ENCODE data around the gene APOL6.

The APOL6 gene

DNA sequence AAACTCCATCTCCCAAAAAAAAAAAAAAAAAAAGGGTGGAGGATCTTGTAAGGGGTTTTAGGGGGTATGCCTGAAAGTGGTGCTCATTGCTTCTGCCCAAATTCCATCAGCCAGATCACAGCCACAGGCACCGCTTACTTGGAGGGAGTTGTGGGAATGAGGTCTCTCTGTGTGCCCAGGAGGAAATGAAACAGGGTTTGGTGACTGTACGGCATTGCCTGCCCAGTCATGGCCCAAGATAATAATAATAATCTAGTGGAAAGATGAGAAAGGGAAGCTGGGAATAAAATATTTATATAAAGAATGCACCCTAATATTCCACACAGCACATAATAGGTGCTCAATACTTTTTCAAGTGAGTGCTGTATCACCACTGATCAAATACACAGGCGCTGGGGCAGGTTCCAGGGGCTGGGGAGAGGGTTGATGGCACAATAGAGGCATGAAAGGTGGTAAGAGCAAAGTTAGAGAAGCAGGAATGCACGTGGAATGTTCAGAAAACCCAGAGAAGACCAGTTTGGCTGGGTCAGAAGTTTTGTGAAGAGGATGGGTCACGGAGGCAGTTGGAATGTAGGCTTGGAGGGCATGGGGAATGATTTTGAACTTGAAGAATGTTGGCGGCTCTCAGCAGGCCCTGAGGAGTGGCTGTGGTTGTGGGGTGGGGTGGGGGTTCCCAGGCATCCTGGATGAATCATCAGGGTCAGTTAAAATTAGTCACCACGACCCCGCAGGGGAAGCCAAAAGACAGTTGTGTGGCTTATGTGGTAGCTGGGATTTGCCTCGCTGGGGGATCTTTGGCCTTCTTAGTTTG, 18.6 kb upstream of the APOL6 start:
- Histone ChIP-seq H3K9ac (ENCODE audit: low read length) (no peak overlapping the region), H3K9me3 (ENCODE audit: control insufficient read depth, insufficient read depth, low read depth, low read length) (no peaks in the 10 kb centered on the region), H3K4me3 (ENCODE audit: low read depth, low read length) (no peak overlapping the region), H3K27me3 (ENCODE audit: control insufficient read depth, insufficient read depth, low read length) (no peaks in the 10 kb centered on the region), H3K27ac (ENCODE audit: low read depth, low read length) (no peak overlapping the region), H3K4me1 (ENCODE audit: control insufficient read depth, insufficient read depth, low read length) (0 out of 2 replicates have a peak, but pooled peaks cover 3% of the 10 kb centered on the region), H3K36me3 (ENCODE audit: control insufficient read depth, insufficient read depth, low read length) (no peaks in the 10 kb centered on the region)

DNA sequence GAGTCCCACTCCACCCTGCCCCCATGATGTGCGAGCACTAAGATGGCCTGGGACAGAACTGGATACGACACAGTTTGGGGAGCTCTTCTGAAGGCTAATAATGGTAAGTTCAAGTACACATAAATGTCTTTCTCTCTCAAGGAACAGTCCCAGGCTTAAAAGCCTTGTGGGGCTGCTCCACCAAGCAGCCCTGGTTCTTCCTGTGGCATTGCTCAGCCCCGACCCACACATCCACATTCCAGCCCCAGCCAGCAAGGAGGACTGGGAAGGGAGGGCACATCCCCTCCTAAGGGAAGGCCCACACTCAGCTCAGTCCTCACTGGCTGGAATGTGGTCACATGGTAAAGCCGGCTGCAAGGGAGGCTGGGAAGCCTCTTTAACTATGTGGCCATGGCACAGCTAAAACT, 17.9 kb upstream of the APOL6 start:
- no peaks in the 10 kb centered on the region for H3K36me3 ChIP-seq (ENCODE audit: control insufficient read depth, insufficient read depth, low read length)
- no peaks in the 10 kb centered on the region for H3K9me3 ChIP-seq (ENCODE audit: control insufficient read depth, insufficient read depth, low read depth, low read length)
- no peaks in the 10 kb centered on the region for H3K27me3 ChIP-seq (ENCODE audit: control insufficient read depth, insufficient read depth, low read length)
- H3K9ac ChIP-seq (ENCODE audit: low read length): no peak overlapping the region
- no peak overlapping the region for H3K4me3 ChIP-seq (ENCODE audit: low read depth, low read length)
- H3K4me1 ChIP-seq (ENCODE audit: control insufficient read depth, insufficient read depth, low read length): 0 out of 2 replicates have a peak, but pooled peaks cover 3% of the 10 kb centered on the region
- H3K27ac ChIP-seq (ENCODE audit: low read depth, low read length): no peak overlapping the region

DNA sequence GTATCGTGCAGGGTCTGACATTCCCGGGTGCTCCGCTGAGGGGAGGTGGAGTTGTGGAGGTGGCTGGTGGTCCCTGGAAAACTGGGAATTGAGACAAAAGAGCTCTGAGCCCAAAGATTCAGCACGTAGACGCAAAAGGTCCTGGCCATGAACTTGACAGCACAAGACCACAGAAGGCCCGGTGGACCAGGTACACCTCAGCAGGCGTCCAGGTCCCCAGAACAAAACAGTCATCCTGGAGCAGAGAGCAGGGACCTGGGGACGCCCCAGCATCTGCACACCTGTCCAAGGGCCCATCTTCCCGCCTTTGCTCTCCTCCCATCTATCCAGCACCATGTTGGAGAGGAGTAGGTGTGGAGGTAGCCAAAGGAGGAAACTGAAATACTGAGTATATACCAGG, 17.4 kb upstream of the APOL6 start:
- Histone ChIP-seq H3K4me3 (ENCODE audit: low read depth, low read length) (no peak overlapping the region), H3K36me3 (ENCODE audit: control insufficient read depth, insufficient read depth, low read length) (no peaks in the 10 kb centered on the region), H3K9ac (ENCODE audit: low read length) (no peak overlapping the region), H3K27me3 (ENCODE audit: control insufficient read depth, insufficient read depth, low read length) (no peaks in the 10 kb centered on the region), H3K4me1 (ENCODE audit: control insufficient read depth, insufficient read depth, low read length) (0 out of 2 replicates have a peak, but pooled peaks cover 3% of the 10 kb centered on the region), H3K27ac (ENCODE audit: low read depth, low read length) (no peak overlapping the region), H3K9me3 (ENCODE audit: control insufficient read depth, insufficient read depth, low read depth, low read length) (no peaks in the 10 kb centered on the region)

DNA sequence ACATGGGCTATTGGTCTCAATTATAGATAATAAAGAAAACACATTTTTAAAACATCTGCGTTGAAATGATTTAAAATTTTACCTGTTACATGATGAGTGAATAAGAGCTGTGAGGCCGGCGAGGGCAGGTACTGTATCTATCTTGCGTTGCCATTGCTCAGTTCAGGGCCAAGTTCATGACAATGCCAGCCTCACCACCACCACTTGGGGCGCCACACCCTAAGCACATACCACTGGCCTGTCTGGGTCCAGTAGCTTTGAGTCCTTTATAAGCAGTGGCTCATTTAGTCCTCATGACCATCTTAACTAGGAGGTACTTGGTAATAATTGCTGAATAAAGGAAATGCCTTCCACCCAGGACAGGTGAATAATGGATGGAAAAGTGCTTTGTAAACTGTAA, 16.6 kb upstream of the APOL6 start:
- no peak overlapping the region for H3K27ac ChIP-seq (ENCODE audit: low read depth, low read length)
- H3K4me1 ChIP-seq (ENCODE audit: control insufficient read depth, insufficient read depth, low read length): 0 out of 2 replicates have a peak, but pooled peaks cover 3% of the 10 kb centered on the region
- no peaks in the 10 kb centered on the region for H3K9me3 ChIP-seq (ENCODE audit: control insufficient read depth, insufficient read depth, low read depth, low read length)
- H3K27me3 ChIP-seq (ENCODE audit: control insufficient read depth, insufficient read depth, low read length): no peaks in the 10 kb centered on the region
- H3K4me3 ChIP-seq (ENCODE audit: low read depth, low read length): no peak overlapping the region
- H3K9ac ChIP-seq (ENCODE audit: low read length): no peak overlapping the region
- H3K36me3 ChIP-seq (ENCODE audit: control insufficient read depth, insufficient read depth, low read length): no peaks in the 10 kb centered on the region

DNA sequence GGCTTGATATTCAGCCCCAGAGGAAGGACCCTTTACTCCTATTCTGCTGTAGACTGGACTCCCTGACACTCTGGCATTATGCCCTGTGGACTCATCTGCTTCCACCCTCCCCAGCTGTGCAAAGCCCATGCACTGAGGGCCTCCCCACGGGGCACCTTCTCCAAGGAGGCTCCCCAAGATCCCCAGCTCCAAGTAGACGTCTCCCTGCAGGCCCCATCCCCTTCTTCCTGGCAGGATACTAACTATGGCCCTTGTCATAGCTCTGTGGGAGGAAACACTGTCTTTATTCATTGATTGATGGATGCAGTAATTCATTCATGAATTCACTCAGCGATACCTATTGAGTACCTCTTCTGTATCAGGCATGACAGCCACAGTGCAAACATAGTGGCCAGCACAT, 15.3 kb upstream of the APOL6 start:
- Histone ChIP-seq H3K9me3 (ENCODE audit: control insufficient read depth, insufficient read depth, low read depth, low read length) (no peaks in the 10 kb centered on the region), H3K9ac (ENCODE audit: low read length) (no peak overlapping the region), H3K4me3 (ENCODE audit: low read depth, low read length) (no peak overlapping the region), H3K27me3 (ENCODE audit: control insufficient read depth, insufficient read depth, low read length) (no peaks in the 10 kb centered on the region), H3K27ac (ENCODE audit: low read depth, low read length) (no peak overlapping the region), H3K36me3 (ENCODE audit: control insufficient read depth, insufficient read depth, low read length) (no peaks in the 10 kb centered on the region), H3K4me1 (ENCODE audit: control insufficient read depth, insufficient read depth, low read length) (0 out of 2 replicates have a peak, but pooled peaks cover 3% of the 10 kb centered on the region)

DNA sequence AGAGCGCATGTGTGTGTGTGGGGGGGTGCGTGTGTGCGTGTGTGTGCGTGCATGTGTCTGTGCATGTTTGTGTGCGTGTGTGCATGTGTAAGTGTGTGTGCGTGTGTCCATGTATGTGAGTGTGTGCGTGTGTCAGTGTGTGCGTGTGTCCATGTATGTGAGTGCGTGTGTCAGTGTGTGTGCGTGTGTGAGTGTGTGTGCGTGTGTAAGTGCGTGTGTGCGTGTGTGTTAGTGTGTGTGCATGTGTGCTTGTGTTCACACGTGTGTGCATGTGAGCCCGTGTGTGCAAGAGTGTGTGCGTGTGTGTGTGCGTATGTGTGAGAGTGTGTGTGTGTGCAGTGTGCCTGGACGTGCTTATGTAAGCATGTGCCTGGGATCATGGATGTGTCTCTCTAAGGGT, 14.7 kb upstream of the APOL6 start:
- Histone ChIP-seq H3K9ac (ENCODE audit: low read length) (no peak overlapping the region), H3K4me1 (ENCODE audit: control insufficient read depth, insufficient read depth, low read length) (0 out of 2 replicates have a peak, but pooled peaks cover 3% of the 10 kb centered on the region), H3K27ac (ENCODE audit: low read depth, low read length) (no peak overlapping the region)

DNA sequence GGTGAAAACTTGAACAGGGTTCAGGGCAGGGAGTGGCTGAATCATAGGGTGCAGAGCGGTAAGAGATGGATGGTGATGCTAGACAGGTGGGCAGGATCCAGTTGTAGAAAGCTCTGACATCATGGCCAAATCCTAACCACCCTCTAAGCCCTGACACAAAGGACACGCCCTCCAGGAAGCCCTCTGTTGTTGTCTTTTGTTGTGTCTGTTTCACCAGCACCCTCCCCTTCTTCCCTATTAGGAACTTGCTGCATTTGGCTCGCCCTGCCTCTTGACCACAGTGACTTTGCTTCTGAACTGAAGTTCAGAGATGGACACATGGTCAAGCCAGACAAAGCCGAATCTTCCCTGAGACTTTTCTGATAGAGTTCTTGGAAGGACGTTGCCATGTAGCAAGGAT, 14.2 kb upstream of the APOL6 start:
- H3K4me1 ChIP-seq (ENCODE audit: control insufficient read depth, insufficient read depth, low read length): 0 out of 2 replicates have a peak, but pooled peaks cover 3% of the 10 kb centered on the region
- H3K9ac ChIP-seq (ENCODE audit: low read length): no peak overlapping the region
- no peaks in the 10 kb centered on the region for H3K36me3 ChIP-seq (ENCODE audit: control insufficient read depth, insufficient read depth, low read length)
- no peak overlapping the region for H3K4me3 ChIP-seq (ENCODE audit: low read depth, low read length)
- H3K9me3 ChIP-seq (ENCODE audit: control insufficient read depth, insufficient read depth, low read depth, low read length): no peaks in the 10 kb centered on the region
- H3K27me3 ChIP-seq (ENCODE audit: control insufficient read depth, insufficient read depth, low read length): no peaks in the 10 kb centered on the region
- no peak overlapping the region for H3K27ac ChIP-seq (ENCODE audit: low read depth, low read length)

More for the DNA sequence above, 14.7 kb upstream of the APOL6 start:
- Histone ChIP-seq H3K9me3 (ENCODE audit: control insufficient read depth, insufficient read depth, low read depth, low read length) (no peaks in the 10 kb centered on the region), H3K4me3 (ENCODE audit: low read depth, low read length) (no peak overlapping the region), H3K36me3 (ENCODE audit: control insufficient read depth, insufficient read depth, low read length) (no peaks in the 10 kb centered on the region), H3K27me3 (ENCODE audit: control insufficient read depth, insufficient read depth, low read length) (no peaks in the 10 kb centered on the region)

DNA sequence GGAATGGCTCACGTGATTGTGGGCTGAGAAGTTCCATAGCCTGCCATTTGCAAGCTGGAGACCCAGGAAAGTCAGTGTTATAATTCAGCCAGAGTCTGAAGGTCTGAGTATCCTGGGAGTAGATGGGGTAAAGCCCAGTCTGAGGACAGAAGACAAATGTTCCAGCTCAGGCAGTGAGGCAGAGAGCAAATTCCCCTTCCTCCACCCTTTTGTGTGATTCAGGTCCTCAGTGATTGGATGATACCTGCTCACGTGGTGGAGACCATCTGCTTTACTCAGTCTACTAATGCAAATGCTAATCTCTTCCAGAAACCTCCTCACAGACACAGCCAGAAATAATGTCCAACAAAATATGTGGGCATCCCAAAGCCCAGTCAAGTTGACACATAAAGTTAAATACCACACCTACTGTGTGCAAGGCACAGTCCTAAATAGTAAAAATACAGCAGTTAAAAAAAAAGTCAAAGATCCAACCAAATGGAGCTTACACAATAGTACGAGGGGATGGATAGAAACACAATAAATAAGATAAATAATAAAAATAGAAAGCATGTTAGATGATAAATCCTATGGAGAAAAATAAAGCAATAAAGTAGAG, 13.2 kb upstream of the APOL6 start:
- H3K4me3 ChIP-seq (ENCODE audit: low read depth, low read length): no peak overlapping the region
- no peak overlapping the region for H3K27ac ChIP-seq (ENCODE audit: low read depth, low read length)
- no peaks in the 10 kb centered on the region for H3K27me3 ChIP-seq (ENCODE audit: control insufficient read depth, insufficient read depth, low read length)
- 0 out of 2 replicates have a peak, but pooled peaks cover 3% of the 10 kb centered on the region for H3K4me1 ChIP-seq (ENCODE audit: control insufficient read depth, insufficient read depth, low read length)
- H3K36me3 ChIP-seq (ENCODE audit: control insufficient read depth, insufficient read depth, low read length): no peaks in the 10 kb centered on the region
- no peak overlapping the region for H3K9ac ChIP-seq (ENCODE audit: low read length)
- no peaks in the 10 kb centered on the region for H3K9me3 ChIP-seq (ENCODE audit: control insufficient read depth, insufficient read depth, low read depth, low read length)

DNA sequence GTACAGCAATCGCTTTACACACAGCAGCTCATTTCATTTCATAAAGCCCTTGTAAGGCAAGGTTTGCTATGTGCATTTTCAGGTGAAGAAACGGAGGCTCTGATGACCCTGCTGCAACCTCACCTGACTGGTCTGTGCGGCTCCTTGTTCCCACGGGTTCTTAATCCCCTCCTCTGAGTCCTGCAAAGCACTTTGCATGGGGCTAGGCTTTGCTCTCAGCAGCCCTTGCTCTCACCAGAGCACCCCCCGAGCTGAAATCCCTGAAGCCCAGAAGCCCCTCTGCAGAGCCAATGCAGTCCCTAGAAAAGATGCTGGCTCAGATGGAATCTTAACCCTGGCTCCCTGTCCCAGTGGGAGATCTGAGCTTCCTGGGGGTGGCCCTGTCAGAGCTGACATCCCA, 11.0 kb upstream of the APOL6 start:
- no peaks in the 10 kb centered on the region for H3K36me3 ChIP-seq (ENCODE audit: control insufficient read depth, insufficient read depth, low read length)
- H3K9ac ChIP-seq (ENCODE audit: low read length): no peak overlapping the region

DNA sequence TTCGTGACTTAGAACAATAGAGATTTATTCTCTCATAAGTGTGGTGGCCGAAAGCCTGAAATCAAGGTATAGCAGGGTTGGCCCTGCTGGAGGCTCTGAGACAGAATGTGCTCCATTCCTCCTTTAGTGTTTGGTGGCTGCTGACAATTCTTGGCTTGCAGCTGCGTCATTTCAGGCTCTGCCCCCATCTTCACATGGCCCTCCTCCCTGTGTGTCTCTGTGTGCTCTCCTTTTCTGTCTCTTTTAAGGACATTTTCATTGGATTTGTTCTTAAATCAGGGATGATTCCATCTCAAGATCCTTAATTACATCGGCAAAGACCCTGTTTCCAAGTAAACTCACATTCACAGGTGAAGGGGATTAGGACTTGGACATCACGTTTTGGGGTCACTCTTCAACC, 10.2 kb upstream of the APOL6 start:
- no peak overlapping the region for H3K9ac ChIP-seq (ENCODE audit: low read length)
- peaks cover 5% of the 10 kb centered on the region; the same call in 1 of the 2 replicates for H3K4me1 ChIP-seq (ENCODE audit: control insufficient read depth, insufficient read depth, low read length)
- no peak overlapping the region for H3K27ac ChIP-seq (ENCODE audit: low read depth, low read length)
- H3K9me3 ChIP-seq (ENCODE audit: control insufficient read depth, insufficient read depth, low read depth, low read length): no peaks in the 10 kb centered on the region
- no peaks in the 10 kb centered on the region for H3K36me3 ChIP-seq (ENCODE audit: control insufficient read depth, insufficient read depth, low read length)
- no peaks in the 10 kb centered on the region for H3K27me3 ChIP-seq (ENCODE audit: control insufficient read depth, insufficient read depth, low read length)
- H3K4me3 ChIP-seq (ENCODE audit: low read depth, low read length): no peak overlapping the region

More for the DNA sequence above, 11.0 kb upstream of the APOL6 start:
- no peaks in the 10 kb centered on the region for H3K9me3 ChIP-seq (ENCODE audit: control insufficient read depth, insufficient read depth, low read depth, low read length)
- peaks cover 5% of the 10 kb centered on the region; the same call in 1 of the 2 replicates for H3K4me1 ChIP-seq (ENCODE audit: control insufficient read depth, insufficient read depth, low read length)
- no peak overlapping the region for H3K4me3 ChIP-seq (ENCODE audit: low read depth, low read length)
- H3K27me3 ChIP-seq (ENCODE audit: control insufficient read depth, insufficient read depth, low read length): no peaks in the 10 kb centered on the region
- no peak overlapping the region for H3K27ac ChIP-seq (ENCODE audit: low read depth, low read length)

DNA sequence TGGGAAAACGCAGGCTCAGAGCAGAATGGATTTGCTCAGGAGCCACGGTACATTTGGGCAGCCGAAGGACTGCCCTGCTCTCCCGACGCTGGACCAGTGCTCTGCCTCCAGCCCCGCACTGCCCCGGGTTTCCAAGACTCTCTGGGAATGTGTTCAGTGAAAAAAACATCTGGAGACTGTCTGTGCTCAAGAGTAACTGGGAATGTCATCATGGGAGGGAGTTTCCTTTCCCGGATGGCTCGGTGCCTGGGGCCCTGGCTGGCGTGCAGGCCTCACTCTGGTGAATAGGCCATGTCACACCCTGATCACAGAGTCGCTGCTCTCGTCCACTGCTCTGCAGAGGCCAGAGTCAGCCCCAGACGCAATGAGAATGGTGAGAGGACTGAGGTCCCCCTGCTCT, 9.8 kb upstream of the APOL6 start:
- Histone ChIP-seq H3K9me3 (ENCODE audit: control insufficient read depth, insufficient read depth, low read depth, low read length) (no peaks in the 10 kb centered on the region), H3K9ac (ENCODE audit: low read length) (no peak overlapping the region), H3K4me3 (ENCODE audit: low read depth, low read length) (no peak overlapping the region), H3K4me1 (ENCODE audit: control insufficient read depth, insufficient read depth, low read length) (peaks cover 5% of the 10 kb centered on the region; the same call in 1 of the 2 replicates), H3K27ac (ENCODE audit: low read depth, low read length) (no peak overlapping the region), H3K27me3 (ENCODE audit: control insufficient read depth, insufficient read depth, low read length) (no peaks in the 10 kb centered on the region), H3K36me3 (ENCODE audit: control insufficient read depth, insufficient read depth, low read length) (no peaks in the 10 kb centered on the region)
